ENCODE results near the gene KCNQ1. TPM values are rescaled to one million over a fixed set of nuclear protein-coding genes. Genes with fewer than 3 reads are reported as not detected.
A peak's percentile ranks its signal among the peaks of the same experiment; 100 is the strongest.

Gene KCNQ1
- total and polyA plus RNA-seq, 4 donors = 15.4 to 41.7 (median 26.2) TPM

DNA sequence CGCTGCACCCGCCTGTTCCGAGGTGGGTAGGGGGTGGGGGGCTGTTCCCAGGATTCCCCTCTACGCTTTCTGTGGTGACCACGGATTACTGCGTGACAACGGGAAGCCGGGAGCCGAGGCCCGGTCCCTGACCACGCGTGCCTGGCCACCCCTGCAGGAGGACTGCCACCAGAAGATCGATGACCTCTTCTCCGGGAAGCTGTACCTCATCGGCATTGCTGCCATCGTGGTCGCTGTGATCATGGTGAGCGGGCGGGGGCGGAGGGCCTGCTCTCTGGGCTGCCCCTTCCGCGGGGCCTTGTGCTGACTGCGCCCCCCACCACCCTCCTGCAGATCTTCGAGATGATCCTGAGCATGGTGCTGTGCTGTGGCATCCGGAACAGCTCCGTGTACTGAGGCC is 48.3 kb upstream of the KCNQ1 start:
- peaks cover 0 to 21% (median 6%) of the 10 kb centered on the region in 5 donors for H3K4me1 ChIP-seq (ENCODE audit: control insufficient read depth in 5 of 5, insufficient read depth in 5 of 5, low read length in 5 of 5)
- H3K9me3 ChIP-seq (ENCODE audit: control insufficient read depth in 4 of 4, insufficient read depth in 3 of 4, low read length in 3 of 4) = no peaks in the 10 kb centered on the region
- WGBS, 2 donors = 91 to 92% methylated on average over 26 of the region's 26 CpGs
- TF ChIP-seq, protein P1, sequence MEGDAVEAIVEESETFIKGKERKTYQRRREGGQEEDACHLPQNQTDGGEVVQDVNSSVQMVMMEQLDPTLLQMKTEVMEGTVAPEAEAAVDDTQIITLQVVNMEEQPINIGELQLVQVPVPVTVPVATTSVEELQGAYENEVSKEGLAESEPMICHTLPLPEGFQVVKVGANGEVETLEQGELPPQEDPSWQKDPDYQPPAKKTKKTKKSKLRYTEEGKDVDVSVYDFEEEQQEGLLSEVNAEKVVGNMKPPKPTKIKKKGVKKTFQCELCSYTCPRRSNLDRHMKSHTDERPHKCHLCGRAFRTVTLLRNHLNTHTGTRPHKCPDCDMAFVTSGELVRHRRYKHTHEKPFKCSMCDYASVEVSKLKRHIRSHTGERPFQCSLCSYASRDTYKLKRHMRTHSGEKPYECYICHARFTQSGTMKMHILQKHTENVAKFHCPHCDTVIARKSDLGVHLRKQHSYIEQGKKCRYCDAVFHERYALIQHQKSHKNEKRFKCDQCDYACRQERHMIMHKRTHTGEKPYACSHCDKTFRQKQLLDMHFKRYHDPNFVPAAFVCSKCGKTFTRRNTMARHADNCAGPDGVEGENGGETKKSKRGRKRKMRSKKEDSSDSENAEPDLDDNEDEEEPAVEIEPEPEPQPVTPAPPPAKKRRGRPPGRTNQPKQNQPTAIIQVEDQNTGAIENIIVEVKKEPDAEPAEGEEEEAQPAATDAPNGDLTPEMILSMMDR (IDR thresholded peaks at IDR 0.05; ENCODE audit: control extremely low read depth, extremely low read depth) = no peak
- H3K4me3 ChIP-seq = no peak overlapping the region
- H3K27ac ChIP-seq (ENCODE audit: low read depth in 1 of 2, low read length in 1 of 2) = no peak overlapping the region
- no peak overlapping the region for H3K9ac ChIP-seq (ENCODE audit: insufficient read depth in 1 of 2, low read length in 2 of 2)
- no peaks in the 10 kb centered on the region for H3K27me3 ChIP-seq (ENCODE audit: control insufficient read depth in 3 of 3, insufficient read depth in 3 of 3, low read length in 2 of 3)
- no peak for DNase-seq
- ATAC-seq (ENCODE audit: insufficient read depth, low FRiP score) = no peak
- peaks cover 10 to 66% (median 25%) of the 10 kb centered on the region in 4 donors for H3K36me3 ChIP-seq (ENCODE audit: control insufficient read depth in 4 of 4, insufficient read depth in 4 of 4, low read length in 4 of 4)

GRCh38 chr11:2397005-2397404 is 47.8 kb upstream of the KCNQ1 start:
- 87 to 94% methylated on average over 12 of the region's 12 CpGs for WGBS, 2 donors
- Histone ChIP-seq H3K4me3 (no peak overlapping the region), H3K27ac (ENCODE audit: low read depth in 1 of 2, low read length in 1 of 2) (no peak overlapping the region), H3K4me1 (ENCODE audit: control insufficient read depth in 5 of 5, insufficient read depth in 5 of 5, low read length in 5 of 5) (peaks cover 3 to 26% (median 11%) of the 10 kb centered on the region in 5 donors), H3K36me3 (ENCODE audit: control insufficient read depth in 4 of 4, insufficient read depth in 4 of 4, low read length in 4 of 4) (peaks cover 10 to 63% (median 25%) of the 10 kb centered on the region in 4 donors), H3K9ac (ENCODE audit: insufficient read depth in 1 of 2, low read length in 2 of 2) (no peak overlapping the region), H3K9me3 (ENCODE audit: control insufficient read depth in 4 of 4, insufficient read depth in 3 of 4, low read length in 3 of 4) (no peaks in the 10 kb centered on the region), H3K27me3 (ENCODE audit: control insufficient read depth in 3 of 3, insufficient read depth in 3 of 3, low read length in 2 of 3) (no peaks in the 10 kb centered on the region)
- no peak for DNase-seq
- ATAC-seq (ENCODE audit: insufficient read depth, low FRiP score) = no peak
- TF ChIP-seq, protein P1 (IDR thresholded peaks at IDR 0.05; ENCODE audit: control extremely low read depth, extremely low read depth) = no peak

DNA sequence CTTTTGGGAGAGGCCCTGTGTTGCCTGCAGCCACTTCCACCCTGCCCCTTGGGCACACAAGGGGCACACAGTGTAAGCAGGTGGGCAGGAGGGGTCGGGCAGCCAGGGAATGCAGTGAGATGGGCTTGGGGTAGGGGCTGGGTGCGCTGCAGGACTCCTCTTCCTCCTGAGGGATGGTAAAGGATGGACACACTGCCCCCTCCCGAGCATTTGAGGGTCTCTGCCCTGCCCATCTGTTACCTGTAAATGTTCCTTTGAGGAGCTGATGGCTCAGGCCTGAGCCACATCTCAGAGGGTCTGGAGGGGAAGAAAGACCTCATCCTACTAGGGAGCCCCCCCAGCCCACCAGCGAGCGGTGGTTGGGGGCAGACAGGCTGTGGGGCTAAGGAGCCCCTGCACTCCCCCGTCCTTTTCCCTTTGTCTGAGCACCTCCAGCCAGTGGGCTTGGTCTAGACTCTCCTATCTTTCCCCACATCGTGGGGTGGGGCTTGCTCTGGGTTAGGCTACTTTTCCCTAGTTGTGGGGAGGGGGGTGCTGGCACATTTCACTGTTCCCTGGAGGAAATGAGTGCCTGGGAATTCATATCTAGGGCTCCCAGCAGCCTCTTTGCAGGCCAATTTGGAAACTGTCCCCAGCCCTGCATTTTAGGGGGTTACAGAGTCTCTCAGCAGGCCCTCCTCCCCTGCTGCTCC is 46.0 kb upstream of the KCNQ1 start:
- ATAC-seq (ENCODE audit: insufficient read depth, low FRiP score) = no peak
- H3K4me3 ChIP-seq = no peak overlapping the region
- no peaks in the 10 kb centered on the region for H3K9me3 ChIP-seq (ENCODE audit: control insufficient read depth in 4 of 4, insufficient read depth in 3 of 4, low read length in 3 of 4)
- 56 to 83% methylated on average over 7 of the region's 7 CpGs for WGBS, 2 donors
- peak overlapping the region; percentile 23 to 57 for H3K9ac ChIP-seq (ENCODE audit: insufficient read depth in 1 of 2, low read length in 2 of 2)
- H3K27me3 ChIP-seq (ENCODE audit: control insufficient read depth in 3 of 3, insufficient read depth in 3 of 3, low read length in 2 of 3) = no peaks in the 10 kb centered on the region
- peaks cover 10 to 64% (median 25%) of the 10 kb centered on the region in 4 donors for H3K36me3 ChIP-seq (ENCODE audit: control insufficient read depth in 4 of 4, insufficient read depth in 4 of 4, low read length in 4 of 4)
- peak in 1 of 3 donors; percentile 28 for DNase-seq
- peaks cover 3 to 28% (median 11%) of the 10 kb centered on the region in 5 donors for H3K4me1 ChIP-seq (ENCODE audit: control insufficient read depth in 5 of 5, insufficient read depth in 5 of 5, low read length in 5 of 5)
- peak overlapping the region; percentile 97 to 100 for H3K27ac ChIP-seq (ENCODE audit: low read depth in 1 of 2, low read length in 1 of 2)
- TF ChIP-seq, protein P1 (IDR thresholded peaks at IDR 0.05; ENCODE audit: control extremely low read depth, extremely low read depth) = no peak
